ENCODE data around the gene CCDC146. TPM values are rescaled to one million over a fixed set of nuclear protein-coding genes. Genes with fewer than 3 reads are reported as not detected.

Gene CCDC146
- total and polyA plus RNA-seq, 2 of the 13 experiments (the other 11 are each of a cell fraction or from before 2014, with no cell fraction given), result 2.4 to 4.1 TPM

DNA sequence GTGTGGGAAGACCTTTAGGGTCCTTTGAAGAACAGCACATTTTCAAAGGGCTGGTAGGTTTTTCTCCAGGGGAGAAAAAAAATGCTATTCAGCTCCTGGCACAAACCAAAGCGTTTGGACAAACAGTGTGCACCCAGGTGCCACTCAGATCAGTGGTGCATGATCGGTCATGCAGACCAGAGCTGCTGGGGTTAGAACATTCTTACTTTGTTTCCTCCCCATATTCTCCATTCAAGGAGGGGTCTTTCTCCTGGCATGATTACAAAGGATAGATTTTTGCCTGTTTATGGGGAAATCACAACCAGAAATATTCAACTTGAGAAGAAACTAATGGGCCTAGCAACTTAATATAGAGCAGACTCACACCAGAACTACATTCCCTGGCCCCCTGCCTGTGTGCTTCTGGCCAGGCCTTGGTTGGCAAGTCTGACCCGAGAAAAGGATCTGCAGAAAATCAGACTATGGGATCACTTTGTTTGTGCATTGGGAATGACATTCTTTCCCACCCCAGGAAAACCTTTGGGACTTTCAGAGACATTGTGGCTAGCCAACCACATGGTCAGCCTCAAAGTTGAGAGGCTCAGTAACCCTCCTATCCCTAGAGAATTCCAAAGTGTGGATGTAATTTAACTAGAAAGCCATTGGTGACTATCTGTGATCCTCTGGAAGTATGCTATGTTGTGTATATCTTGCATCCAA, 159.5 kb downstream of the CCDC146 start:
- CTCF ChIA-PET (ENCODE audit: low intra/inter-chr PET ratio, low total read pairs), result no interaction called here
- 70% methylated on average over 3 of the region's 3 CpGs for WGBS (ENCODE audit: low lambda C conversion rate)
- no peak for DNase-seq (ENCODE audit: low spot score)
- Histone ChIP-seq H3K4me3 (replicated peaks in 1 of 3; ENCODE audit: insufficient read depth in 1 of 3, low read depth in 2 of 3, low read length in 3 of 3) (no peak overlapping the region), H2AFZ (ENCODE audit: low read length) (no peak overlapping the region), H3K9me3 (ENCODE audit: low read length) (no peaks in the 10 kb centered on the region), H3K4me2 (ENCODE audit: low read depth, low read length) (no peak overlapping the region), H3K27ac (ENCODE audit: extremely low read length, insufficient read depth, low read length) (no peak overlapping the region), H3K4me1 (ENCODE audit: insufficient read depth, low read length) (no peaks in the 10 kb centered on the region), H3K27me3 (ENCODE audit: control insufficient read depth in 1 of 2, insufficient read depth in 2 of 2, low read length in 2 of 2) (no peaks in the 10 kb centered on the region), H3K9ac (ENCODE audit: insufficient read depth, low read depth, low read length) (no peak overlapping the region), H3K36me3 (replicated peaks in 1 of 2; ENCODE audit: control insufficient read depth in 1 of 2, insufficient read depth in 2 of 2, low read length in 2 of 2) (no peaks in the 10 kb centered on the region), H4K20me1 (ENCODE audit: insufficient read depth, low read length) (no peaks in the 10 kb centered on the region), H3K79me2 (ENCODE audit: insufficient read depth, low read length) (no peaks in the 10 kb centered on the region)
- no TSS peak for BruUV-seq (replicated peaks)
- ATAC-seq, result no peak
- in situ Hi-C loops (cut with HindIII; ENCODE audit: extremely low pct_ligation_motif_present, low pct_unique_long_range_greater_than_20kb) (no loop called here), intact Hi-C loops (cut with micrococcal nuclease; ENCODE audit: unreplicated experiment) (no loop called here)
- no peak for FAIRE-seq
- POLR2A ChIA-PET, result no interaction called here
- TF ChIP-seq ZNF121 (CRISPR knock-in tag; IDR thresholded peaks at IDR 0.05) (no peak), U2AF1 (optimal IDR thresholded peaks at IDR 0.05; ENCODE audit: low read depth, low read length) (no peak), STAT5B (CRISPR knock-in tag; IDR thresholded peaks at IDR 0.05) (no peak), RBFOX2 (IDR thresholded peaks at IDR 0.05; ENCODE audit: low read depth, low read length) (no peak), KAT8 (CRISPR knock-in tag; IDR thresholded peaks at IDR 0.05) (no peak), GABPB1 (CRISPR knock-in tag; IDR thresholded peaks at IDR 0.05) (no peak), ADNP (CRISPR knock-in tag; IDR thresholded peaks at IDR 0.05) (no peak), ZFP37 (CRISPR knock-in tag; IDR thresholded peaks at IDR 0.05; ENCODE audit: borderline replicate concordance) (no peak)
- TF ChIP-seq, protein P1, sequence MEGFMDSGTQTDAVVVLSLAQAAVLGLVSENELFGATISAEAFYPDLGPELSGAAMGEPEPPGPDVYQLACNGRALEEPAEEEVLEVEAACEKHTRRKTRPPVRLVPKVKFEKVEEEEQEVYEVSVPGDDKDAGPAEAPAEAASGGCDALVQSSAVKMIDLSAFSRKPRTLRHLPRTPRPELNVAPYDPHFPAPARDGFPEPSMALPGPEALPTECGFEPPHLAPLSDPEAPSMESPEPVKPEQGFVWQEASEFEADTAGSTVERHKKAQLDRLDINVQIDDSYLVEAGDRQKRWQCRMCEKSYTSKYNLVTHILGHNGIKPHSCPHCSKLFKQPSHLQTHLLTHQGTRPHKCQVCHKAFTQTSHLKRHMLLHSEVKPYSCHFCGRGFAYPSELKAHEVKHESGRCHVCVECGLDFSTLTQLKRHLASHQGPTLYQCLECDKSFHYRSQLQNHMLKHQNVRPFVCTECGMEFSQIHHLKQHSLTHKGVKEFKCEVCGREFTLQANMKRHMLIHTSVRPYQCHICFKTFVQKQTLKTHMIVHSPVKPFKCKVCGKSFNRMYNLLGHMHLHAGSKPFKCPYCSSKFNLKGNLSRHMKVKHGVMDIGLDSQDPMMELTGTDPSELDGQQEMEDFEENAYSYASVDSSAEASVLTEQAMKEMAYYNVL (CRISPR knock-in tag; IDR thresholded peaks at IDR 0.05; ENCODE audit: borderline replicate concordance), result no peak
- TF ChIP-seq, protein P2, sequence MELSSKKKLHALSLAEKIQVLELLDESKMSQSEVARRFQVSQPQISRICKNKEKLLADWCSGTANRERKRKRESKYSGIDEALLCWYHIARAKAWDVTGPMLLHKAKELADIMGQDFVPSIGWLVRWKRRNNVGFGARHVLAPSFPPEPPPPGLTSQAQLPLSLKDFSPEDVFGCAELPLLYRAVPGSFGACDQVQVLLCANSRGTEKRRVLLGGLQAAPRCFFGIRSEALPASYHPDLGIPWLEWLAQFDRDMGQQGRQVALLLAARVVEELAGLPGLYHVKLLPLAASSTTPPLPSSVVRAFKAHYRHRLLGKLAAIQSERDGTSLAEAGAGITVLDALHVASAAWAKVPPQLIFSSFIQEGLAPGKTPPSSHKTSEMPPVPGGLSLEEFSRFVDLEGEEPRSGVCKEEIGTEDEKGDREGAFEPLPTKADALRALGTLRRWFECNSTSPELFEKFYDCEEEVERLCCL (CRISPR knock-in tag; IDR thresholded peaks at IDR 0.05; ENCODE audit: borderline replicate concordance), result no peak
- TF ChIP-seq, protein P3, sequence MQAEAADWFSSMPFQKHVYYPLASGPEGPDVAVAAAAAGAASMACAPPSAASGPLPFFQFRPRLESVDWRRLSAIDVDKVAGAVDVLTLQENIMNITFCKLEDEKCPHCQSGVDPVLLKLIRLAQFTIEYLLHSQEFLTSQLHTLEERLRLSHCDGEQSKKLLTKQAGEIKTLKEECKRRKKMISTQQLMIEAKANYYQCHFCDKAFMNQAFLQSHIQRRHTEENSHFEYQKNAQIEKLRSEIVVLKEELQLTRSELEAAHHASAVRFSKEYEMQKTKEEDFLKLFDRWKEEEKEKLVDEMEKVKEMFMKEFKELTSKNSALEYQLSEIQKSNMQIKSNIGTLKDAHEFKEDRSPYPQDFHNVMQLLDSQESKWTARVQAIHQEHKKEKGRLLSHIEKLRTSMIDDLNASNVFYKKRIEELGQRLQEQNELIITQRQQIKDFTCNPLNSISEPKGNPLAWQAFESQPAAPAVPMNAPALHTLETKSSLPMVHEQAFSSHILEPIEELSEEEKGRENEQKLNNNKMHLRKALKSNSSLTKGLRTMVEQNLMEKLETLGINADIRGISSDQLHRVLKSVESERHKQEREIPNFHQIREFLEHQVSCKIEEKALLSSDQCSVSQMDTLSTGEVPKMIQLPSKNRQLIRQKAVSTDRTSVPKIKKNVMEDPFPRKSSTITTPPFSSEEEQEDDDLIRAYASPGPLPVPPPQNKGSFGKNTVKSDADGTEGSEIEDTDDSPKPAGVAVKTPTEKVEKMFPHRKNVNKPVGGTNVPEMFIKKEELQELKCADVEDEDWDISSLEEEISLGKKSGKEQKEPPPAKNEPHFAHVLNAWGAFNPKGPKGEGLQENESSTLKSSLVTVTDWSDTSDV (CRISPR knock-in tag; IDR thresholded peaks at IDR 0.05), result no peak
